AG09309 (cell line): ENCODE results near the gene ASTN2.

Experiments used
- DNase-seq: peaks from one replicate; pipeline ENCODE4 v3.0.0-alpha.2; 2010; ENCODE audit warnings: low read depth
- H3K4me3 ChIP-seq: 2 replicates; pipeline ENCODE4 v1.5.1; 2011; ENCODE audit warnings: mild to moderate bottlenecking, low read depth, low read length, moderate library complexity; ENCODE audit not compliant: control insufficient read depth
- CTCF ChIP-seq: IDR thresholded peaks from 2 replicates; pipeline ENCODE4 v1.5.1; 2011; ENCODE audit warnings: mild to moderate bottlenecking, low read depth, low read length, inconsistent platforms; ENCODE audit not compliant: insufficient read depth, control insufficient read depth; ENCODE audit errors: missing control alignments

ASTN2 gene

GRCh38 chr9:117030254-117030768, 384.5 kb downstream of the ASTN2 start:
- no peak for TF ChIP-seq CTCF
- DNase-seq = no peak

GRCh38 chr9:117029341-117029740, 385.5 kb downstream of the ASTN2 start:
- TF ChIP-seq CTCF = no peak
- H3K4me3 ChIP-seq = no peak overlapping the region
- DNase-seq = no peak

More at GRCh38 chr9:117030254-117030768, 384.5 kb downstream of the ASTN2 start:
- no peak overlapping the region for H3K4me3 ChIP-seq

DNA sequence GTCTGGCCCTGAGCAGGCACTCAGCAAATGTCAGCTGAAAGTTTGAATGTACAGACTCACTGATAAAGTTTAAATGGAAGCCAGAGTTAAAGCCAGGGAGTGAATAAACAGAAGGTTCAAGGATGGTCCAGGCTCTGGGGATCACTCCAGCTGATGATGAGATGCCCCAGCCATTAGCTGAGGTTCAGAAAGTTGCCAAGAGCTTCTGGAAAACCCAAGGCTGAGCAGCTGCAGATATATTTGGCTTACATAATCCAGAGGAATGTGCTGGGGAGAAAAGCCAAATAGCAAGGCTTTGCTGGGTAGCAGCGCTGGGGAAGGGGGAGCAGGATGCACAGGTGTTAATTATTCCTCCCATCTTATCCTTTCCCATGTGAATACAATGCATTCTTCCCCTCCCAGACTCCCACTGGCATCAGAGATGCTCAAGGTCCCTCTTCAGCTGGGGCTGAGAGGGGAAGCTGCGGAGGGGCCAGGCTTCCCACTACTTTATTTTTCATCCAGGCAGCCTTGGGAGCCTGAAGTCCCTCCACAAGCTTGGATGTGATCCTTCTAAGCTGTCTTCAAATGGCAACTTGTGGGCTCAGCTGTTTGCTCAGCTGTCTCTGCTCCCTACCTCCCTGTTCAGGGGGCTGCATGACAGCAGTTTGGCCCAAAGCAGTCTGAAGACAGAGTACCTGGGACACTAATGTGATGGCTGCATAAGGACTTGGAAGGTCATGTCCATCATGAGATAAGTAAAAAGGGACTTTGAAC, 386.6 kb downstream of the ASTN2 start:
- TF ChIP-seq CTCF = no peak
- DNase-seq = no peak

GRCh38 chr9:117021906-117022305, 393.0 kb downstream of the ASTN2 start:
- TF ChIP-seq CTCF = no peak
- H3K4me3 ChIP-seq = no peak overlapping the region
- no peak for DNase-seq

More for the DNA sequence above, 386.6 kb downstream of the ASTN2 start:
- H3K4me3 ChIP-seq = no peak overlapping the region

DNA sequence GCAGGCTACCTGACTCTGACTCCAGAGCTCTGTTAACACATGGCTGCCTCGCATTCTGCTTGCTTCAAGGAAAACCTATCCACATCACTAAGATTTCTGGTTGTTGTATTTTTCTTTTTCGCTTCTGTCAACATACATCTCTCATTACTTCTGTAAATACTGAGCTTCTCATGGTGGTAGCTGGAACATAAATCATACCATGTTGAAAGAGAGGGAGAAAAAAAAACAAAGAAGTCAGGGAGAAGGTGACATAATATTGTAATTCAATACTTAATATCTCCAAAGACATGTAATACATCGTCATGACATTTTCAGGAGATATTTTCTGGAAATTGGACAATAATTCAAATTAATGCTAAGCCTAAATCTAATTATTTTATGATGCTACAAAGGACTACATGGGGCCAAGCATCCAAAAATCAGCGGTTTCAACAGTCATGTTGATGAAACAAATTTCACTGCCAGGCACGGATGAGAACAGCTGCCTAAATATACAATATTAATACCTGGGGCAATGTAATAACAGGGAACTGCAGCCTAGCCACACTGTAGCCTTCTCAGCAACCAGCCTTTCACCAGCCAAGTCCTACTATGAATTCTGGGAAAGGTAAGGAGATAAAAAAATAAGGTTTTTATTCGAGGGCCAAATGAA, 395.8 kb downstream of the ASTN2 start:
- H3K4me3 ChIP-seq = no peak overlapping the region
- no peak for DNase-seq
- no peak for TF ChIP-seq CTCF

- TF ChIP-seq CTCF = no peak
- no peak overlapping the region for H3K4me3 ChIP-seq
- no peak for DNase-seq
Observed at GRCh38 chr9:117017414-117017985, 397.4 kb downstream of the ASTN2 start.
